HG03039 (cell line): ENCODE measurements around the gene OLFM1.
"Not testable (repeated sequence)": the region's sequence is repeated elsewhere in the genome, so short reads cannot be mapped to it uniquely, and the experiment has no call there.

ENCODE experiments used
- ATAC-seq: cut with Tn5 transposase; IDR thresholded peaks from one replicate; pipeline ENCODE4 v1.9.1; 2021; ENCODE audit warnings: mild to moderate bottlenecking, moderate library complexity; ENCODE audit not compliant: unreplicated experiment

OLFM1 gene

GRCh38 chr9:135149901-135150300 is 62.4 kb downstream of the OLFM1 start:
- not testable (repeated sequence) for ATAC-seq

- ATAC-seq: no peak
These were observed 63.5 kb downstream of the OLFM1 start for GRCh38 chr9:135150981-135151380.

GRCh38 chr9:135151757-135152613 is 64.5 kb downstream of the OLFM1 start:
- no peak for ATAC-seq

- no peak for ATAC-seq
These were observed 65.3 kb downstream of the OLFM1 start for GRCh38 chr9:135152614-135153334.

- ATAC-seq: no peak
These were observed 66.7 kb downstream of the OLFM1 start for GRCh38 chr9:135154050-135154615.

GRCh38 chr9:135155396-135155795 is 67.9 kb downstream of the OLFM1 start:
- no peak for ATAC-seq

GRCh38 chr9:135156525-135157510 is 69.3 kb downstream of the OLFM1 start:
- ATAC-seq: no peak

GRCh38 chr9:135157856-135158563 is 70.5 kb downstream of the OLFM1 start:
- no peak for ATAC-seq

GRCh38 chr9:135158564-135158937 is 71.1 kb downstream of the OLFM1 start:
- no peak for ATAC-seq

GRCh38 chr9:135159801-135160200 is 72.3 kb downstream of the OLFM1 start:
- no peak for ATAC-seq

GRCh38 chr9:135160862-135161261 is 73.4 kb downstream of the OLFM1 start:
- ATAC-seq: no peak

GRCh38 chr9:135162599-135162998 is 75.1 kb downstream of the OLFM1 start:
- ATAC-seq: not testable (repeated sequence)

- no peak for ATAC-seq
These were observed 75.7 kb downstream of the OLFM1 start for GRCh38 chr9:135163023-135163780.

GRCh38 chr9:135164036-135164435 is 76.6 kb downstream of the OLFM1 start:
- no peak for ATAC-seq

GRCh38 chr9:135165003-135165711 is 77.7 kb downstream of the OLFM1 start:
- ATAC-seq: no peak

- ATAC-seq: no peak
These were observed 78.5 kb downstream of the OLFM1 start for GRCh38 chr9:135165756-135166519.

- ATAC-seq: no peak
These were observed 79.1 kb downstream of the OLFM1 start for GRCh38 chr9:135166565-135166964.

- ATAC-seq: no peak
These were observed 79.9 kb downstream of the OLFM1 start for GRCh38 chr9:135167356-135167755.
